Ovary (tissue), 3 donors: ENCODE results near the gene ITGA3.

Source experiments
- POLR2A ChIP-seq: fragments of 450-650 bp; IDR thresholded peaks from one replicate; pipeline ENCODE4 v1.6.1; 2017; ENCODE audit warnings: antibody characterized with exemption, mild to moderate bottlenecking, moderate library complexity
- TF ChIP-seq, protein P1 (sequence below), 3 donors: fragments of 450-650 bp in 2 of 3; fragments of 200-600 bp in 1 of 3; IDR thresholded peaks; one replicate each; pipeline versions ENCODE4 v1.5.1 to v1.8.0; 2016 to 2022; ENCODE audit warnings: antibody characterized with exemption in 3 of 3, mild to moderate bottlenecking in 1 of 3
- donor health status: DM: no; HTN: no; CAD: no.

GRCh38 chr17:50018909-50019308, 37.0 kb upstream of the ITGA3 start:
- no peak for TF ChIP-seq POLR2A
- TF ChIP-seq, protein P1, sequence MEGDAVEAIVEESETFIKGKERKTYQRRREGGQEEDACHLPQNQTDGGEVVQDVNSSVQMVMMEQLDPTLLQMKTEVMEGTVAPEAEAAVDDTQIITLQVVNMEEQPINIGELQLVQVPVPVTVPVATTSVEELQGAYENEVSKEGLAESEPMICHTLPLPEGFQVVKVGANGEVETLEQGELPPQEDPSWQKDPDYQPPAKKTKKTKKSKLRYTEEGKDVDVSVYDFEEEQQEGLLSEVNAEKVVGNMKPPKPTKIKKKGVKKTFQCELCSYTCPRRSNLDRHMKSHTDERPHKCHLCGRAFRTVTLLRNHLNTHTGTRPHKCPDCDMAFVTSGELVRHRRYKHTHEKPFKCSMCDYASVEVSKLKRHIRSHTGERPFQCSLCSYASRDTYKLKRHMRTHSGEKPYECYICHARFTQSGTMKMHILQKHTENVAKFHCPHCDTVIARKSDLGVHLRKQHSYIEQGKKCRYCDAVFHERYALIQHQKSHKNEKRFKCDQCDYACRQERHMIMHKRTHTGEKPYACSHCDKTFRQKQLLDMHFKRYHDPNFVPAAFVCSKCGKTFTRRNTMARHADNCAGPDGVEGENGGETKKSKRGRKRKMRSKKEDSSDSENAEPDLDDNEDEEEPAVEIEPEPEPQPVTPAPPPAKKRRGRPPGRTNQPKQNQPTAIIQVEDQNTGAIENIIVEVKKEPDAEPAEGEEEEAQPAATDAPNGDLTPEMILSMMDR (IDR thresholded peaks at IDR 0.05) = no peak
